Thymus (tissue), 11 donors: Measurements from ENCODE around the gene SRM. TPM values are rescaled to one million over a fixed set of nuclear protein-coding genes. Genes with fewer than 3 reads are reported as not detected.

Source experiments
- DNase-seq, 9 donors: peaks; one replicate each; pipeline ENCODE4 v3.0.0-alpha.2; 2013; ENCODE audit warnings: low spot score in 9 of 9, low read depth in 6 of 9, missing footprints in 1 of 9
- H3K27ac ChIP-seq, 2 donors: one replicate each; pipeline ENCODE4 v1.5.1; 2013; ENCODE audit warnings: control low read depth in 1 of 2, low read depth in 1 of 2, low read length in 1 of 2, mild to moderate bottlenecking in 1 of 2, moderate library complexity in 1 of 2
- H3K27me3 ChIP-seq, 2 donors: one replicate each; pipeline ENCODE4 v1.5.1; 2013; ENCODE audit warnings: low read length in 1 of 2; ENCODE audit not compliant: control insufficient read depth in 2 of 2, insufficient read depth in 1 of 2
- H3K36me3 ChIP-seq, 2 donors: one replicate each; pipeline ENCODE4 v1.5.1; 2013; ENCODE audit warnings: low read length in 1 of 2, mild to moderate bottlenecking in 1 of 2, moderate library complexity in 1 of 2; ENCODE audit not compliant: control insufficient read depth in 2 of 2, insufficient read depth in 2 of 2
- H3K4me1 ChIP-seq, 2 donors: one replicate each; pipeline ENCODE4 v1.5.1; 2013; ENCODE audit warnings: low read length in 2 of 2; ENCODE audit not compliant: control insufficient read depth in 2 of 2, insufficient read depth in 2 of 2
- H3K4me3 ChIP-seq, 2 donors: one replicate each; pipeline ENCODE4 v1.5.1; 2013; ENCODE audit warnings: low read length in 2 of 2, control low read depth in 1 of 2, mild to moderate bottlenecking in 1 of 2
- H3K9me3 ChIP-seq, 2 donors: one replicate each; pipeline ENCODE4 v1.5.1; 2013; ENCODE audit warnings: low read length in 1 of 2, mild to moderate bottlenecking in 1 of 2; ENCODE audit not compliant: control insufficient read depth in 2 of 2, insufficient read depth in 1 of 2
- WGBS: extraction: QIAGEN DNeasy Blood & Tissue Kit; methylation state at CpG from one replicate; pipeline ENCODE4 v1.1.7; 2013; 5-methylcytosine and 5-hydroxymethylcytosine counted together
- polyA plus RNA-seq: library from polyadenylated mRNA; stranded (reverse); fragments of 200-250 nt; gene quantifications from one replicate; pipeline ENCODE4 v1.2.3, GENCODE V29; 2013
- total RNA-seq: library from RNA; stranded (reverse); fragments of 120-200 nt; gene quantifications from one replicate; pipeline ENCODE4 v1.2.4, GENCODE V29; 2013
- donor health status: healthy.

Gene SRM
- total and polyA plus RNA-seq, 2 donors, result 13.1 to 62.9 TPM

DNA sequence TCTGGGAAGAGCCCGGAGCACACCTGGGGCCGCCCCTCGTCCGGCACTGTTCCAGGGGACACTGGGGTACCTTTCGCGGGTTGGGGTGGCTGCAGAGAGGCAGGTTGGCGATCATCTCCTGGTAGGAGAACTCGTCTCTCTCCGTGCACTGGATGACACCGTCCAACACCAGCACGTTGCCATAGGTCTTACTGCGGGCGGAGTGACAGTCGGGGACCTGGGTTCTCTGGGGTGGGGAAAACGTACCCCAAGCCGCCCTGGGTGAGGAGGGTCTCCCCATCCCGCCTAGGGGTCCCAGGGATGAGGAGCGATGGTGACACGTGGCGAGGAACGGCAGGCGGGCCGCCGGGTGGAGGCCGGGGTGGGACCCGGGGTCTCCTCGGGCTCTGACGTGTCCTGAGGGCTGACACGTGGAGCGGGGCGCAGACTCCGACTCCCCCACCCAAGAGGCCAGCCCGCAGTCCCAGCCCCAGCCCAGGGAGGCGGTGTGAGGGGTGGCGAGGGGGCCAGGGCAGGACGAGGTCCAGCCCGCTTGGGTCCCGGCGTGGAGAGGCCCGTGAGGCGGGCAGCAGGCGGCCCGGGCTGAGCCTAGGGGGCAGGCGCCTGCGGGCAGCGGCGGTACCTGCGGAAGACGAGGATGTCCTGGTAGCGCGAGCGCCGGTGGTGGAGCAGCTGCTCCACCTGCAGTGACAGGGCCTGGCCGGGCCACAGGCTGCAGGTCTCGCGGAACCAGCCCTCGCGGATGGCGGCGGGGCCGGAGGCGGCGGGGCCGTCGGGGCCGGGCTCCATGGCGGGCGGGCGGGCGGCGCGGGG is 457 bp downstream of the SRM start:
- Histone ChIP-seq H3K27me3 (no peaks in the 10 kb centered on the region), H3K4me3 (peak overlapping the region; percentile 64 to 76), H3K36me3 (peaks cover 16 to 17% of the 10 kb centered on the region in 2 donors), H3K27ac (peak overlapping the region in 1 of 2 donors; percentile 31), H3K4me1 (peaks cover 11 to 25% of the 10 kb centered on the region in 2 donors), H3K9me3 (no peaks in the 10 kb centered on the region)
- WGBS, result 5% methylated on average over 72 of the region's 72 CpGs
- DNase-seq, result peak in 2 of 9 donors; percentile 9 to 26

DNA sequence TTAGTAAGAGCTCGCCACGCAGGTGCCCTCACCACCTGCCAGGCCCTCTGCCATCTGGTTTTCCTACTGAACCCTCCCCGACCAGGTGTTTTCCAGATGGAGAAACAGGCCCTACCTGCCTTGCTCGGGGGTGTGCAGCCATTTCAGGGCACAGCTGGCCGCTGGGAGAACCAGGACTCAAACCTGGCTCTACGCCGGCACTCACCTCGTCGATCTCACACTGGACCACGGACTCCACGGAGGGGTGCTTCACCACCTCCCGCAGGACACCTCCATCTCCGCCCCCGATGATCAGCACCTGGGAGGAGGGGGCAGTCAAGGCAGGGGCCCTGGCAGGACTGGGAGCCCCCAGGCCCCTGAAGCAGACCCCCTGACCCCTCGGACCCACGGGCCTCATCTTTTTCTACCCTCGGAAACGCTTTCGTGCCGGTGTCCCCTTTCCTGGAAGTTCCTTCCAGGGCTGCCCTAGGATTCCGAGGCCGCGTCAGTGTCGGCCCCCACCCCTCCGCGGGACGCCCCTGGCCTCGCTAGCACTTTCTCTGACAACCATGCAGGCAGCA is 1.1 kb downstream of the SRM start:
- Histone ChIP-seq H3K27ac (no peak overlapping the region), H3K36me3 (peaks cover 19 to 20% of the 10 kb centered on the region in 2 donors)

DNA sequence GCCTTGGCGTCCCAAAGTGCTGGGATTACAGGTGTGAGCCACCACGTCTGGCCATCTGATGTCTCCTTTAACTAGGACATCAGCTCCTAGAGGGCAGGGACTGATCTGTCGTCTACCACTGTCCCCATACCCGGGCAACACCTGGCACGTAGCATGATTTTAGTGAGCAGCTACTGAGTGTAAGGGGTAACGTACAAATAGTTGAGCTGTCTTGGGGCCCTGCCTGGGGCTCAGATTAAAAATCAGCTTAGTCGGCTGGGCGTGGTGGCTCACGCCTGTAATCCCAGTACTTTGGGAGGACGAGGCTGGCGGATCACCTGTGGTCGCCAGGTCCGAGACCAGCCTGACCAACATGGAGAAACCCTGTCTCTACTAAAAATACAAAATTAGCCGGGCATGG is 1.8 kb downstream of the SRM start:
- H3K4me1 ChIP-seq, result peaks cover 11 to 25% of the 10 kb centered on the region in 2 donors
- H3K27me3 ChIP-seq, result peaks cover 0 to 1% of the 10 kb centered on the region in 2 donors
- 98% methylated on average over 14 of the region's 14 CpGs for WGBS
- no peak overlapping the region for H3K4me3 ChIP-seq
- H3K36me3 ChIP-seq, result peaks cover 19 to 20% of the 10 kb centered on the region in 2 donors
- no peak overlapping the region for H3K27ac ChIP-seq
- no peak for DNase-seq
- H3K9me3 ChIP-seq, result no peaks in the 10 kb centered on the region

More for the DNA sequence above, 1.1 kb downstream of the SRM start:
- Histone ChIP-seq H3K4me3 (peak overlapping the region; percentile 64 to 76), H3K27me3 (no peaks in the 10 kb centered on the region), H3K4me1 (peaks cover 11 to 25% of the 10 kb centered on the region in 2 donors), H3K9me3 (no peaks in the 10 kb centered on the region)
- 82% methylated on average over 28 of the region's 28 CpGs for WGBS
- DNase-seq, result no peak

DNA sequence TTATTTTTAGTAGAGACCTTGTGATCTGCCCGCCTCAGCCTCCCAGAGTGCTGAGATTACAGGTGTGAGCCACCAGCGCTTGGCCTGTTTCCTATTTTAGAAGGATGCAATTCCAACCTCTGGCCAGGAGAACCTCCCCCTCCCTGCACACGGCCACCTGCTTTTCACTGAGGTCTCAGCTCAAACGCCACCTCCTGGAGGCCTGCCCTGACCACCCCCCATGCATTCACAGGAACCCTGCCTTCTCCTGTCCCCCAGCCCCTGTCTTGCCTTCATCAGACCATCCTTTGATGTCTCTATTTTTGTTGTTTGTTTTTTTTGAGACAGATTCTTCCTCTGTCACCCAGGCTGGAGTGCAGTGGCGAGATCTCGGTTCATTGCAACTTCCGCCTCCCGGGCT is 2.3 kb downstream of the SRM start:
- Histone ChIP-seq H3K9me3 (no peaks in the 10 kb centered on the region), H3K27me3 (peaks cover 0 to 7% of the 10 kb centered on the region in 2 donors), H3K4me1 (peaks cover 11 to 25% of the 10 kb centered on the region in 2 donors)

DNA sequence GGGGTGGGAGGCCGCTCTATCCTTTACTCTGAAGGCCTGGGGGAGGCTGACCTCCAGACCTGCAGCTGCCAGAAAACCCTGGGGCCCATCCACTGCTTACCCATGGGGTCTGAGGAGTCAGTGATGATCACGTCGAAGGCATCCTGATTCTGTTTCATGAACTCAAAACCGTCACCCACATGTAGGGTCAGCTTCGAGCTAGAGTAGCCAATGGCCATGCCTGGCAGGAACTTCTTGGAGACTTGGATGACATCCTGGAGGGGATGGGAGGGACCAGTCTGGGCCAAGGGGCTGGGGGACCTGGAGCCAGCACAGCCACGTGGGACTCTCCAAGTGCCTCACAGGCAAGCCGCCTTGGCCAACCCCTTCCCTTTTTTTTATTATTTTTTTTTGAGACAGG is 3.3 kb downstream of the SRM start:
- WGBS, result 97% methylated on average over 7 of the region's 7 CpGs
- H3K4me3 ChIP-seq, result no peak overlapping the region
- peaks cover 14 to 20% of the 10 kb centered on the region in 2 donors for H3K36me3 ChIP-seq
- no peaks in the 10 kb centered on the region for H3K9me3 ChIP-seq
- peaks cover 0 to 9% of the 10 kb centered on the region in 2 donors for H3K27me3 ChIP-seq
- no peak for DNase-seq
- H3K27ac ChIP-seq, result no peak overlapping the region
- peaks cover 11 to 22% of the 10 kb centered on the region in 2 donors for H3K4me1 ChIP-seq

More for the DNA sequence above, 2.3 kb downstream of the SRM start:
- 97% methylated on average over 8 of the region's 8 CpGs for WGBS
- H3K4me3 ChIP-seq, result no peak overlapping the region
- no peak overlapping the region for H3K27ac ChIP-seq
- peaks cover 19 to 20% of the 10 kb centered on the region in 2 donors for H3K36me3 ChIP-seq
- no peak for DNase-seq

DNA sequence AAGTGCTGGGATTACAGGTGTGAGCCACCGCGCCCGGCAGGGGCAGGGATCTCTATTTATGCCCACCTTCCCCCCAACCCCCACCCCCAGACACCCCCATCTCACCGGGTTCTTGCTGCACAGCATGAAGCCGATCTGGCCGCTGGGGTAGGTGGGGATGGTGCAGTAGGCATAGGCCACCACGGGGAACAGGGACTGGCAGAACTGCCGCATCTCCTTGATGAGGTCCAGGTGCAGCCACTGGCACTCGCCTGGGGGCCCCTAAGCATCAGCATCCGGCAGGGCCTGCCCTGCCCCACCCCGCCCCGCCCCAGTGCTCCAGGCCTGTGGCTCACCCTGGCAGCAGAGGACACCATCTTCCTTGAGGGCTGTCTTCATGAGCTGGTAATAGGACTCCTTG is 4.1 kb downstream of the SRM start:
- Histone ChIP-seq H3K27me3 (peaks cover 0 to 9% of the 10 kb centered on the region in 2 donors), H3K4me1 (peaks cover 11 to 15% of the 10 kb centered on the region in 2 donors), H3K4me3 (no peak overlapping the region), H3K36me3 (peaks cover 13 to 20% of the 10 kb centered on the region in 2 donors), H3K9me3 (no peaks in the 10 kb centered on the region), H3K27ac (no peak overlapping the region)
- WGBS, result 97% methylated on average over 12 of the region's 12 CpGs
- no peak for DNase-seq

DNA sequence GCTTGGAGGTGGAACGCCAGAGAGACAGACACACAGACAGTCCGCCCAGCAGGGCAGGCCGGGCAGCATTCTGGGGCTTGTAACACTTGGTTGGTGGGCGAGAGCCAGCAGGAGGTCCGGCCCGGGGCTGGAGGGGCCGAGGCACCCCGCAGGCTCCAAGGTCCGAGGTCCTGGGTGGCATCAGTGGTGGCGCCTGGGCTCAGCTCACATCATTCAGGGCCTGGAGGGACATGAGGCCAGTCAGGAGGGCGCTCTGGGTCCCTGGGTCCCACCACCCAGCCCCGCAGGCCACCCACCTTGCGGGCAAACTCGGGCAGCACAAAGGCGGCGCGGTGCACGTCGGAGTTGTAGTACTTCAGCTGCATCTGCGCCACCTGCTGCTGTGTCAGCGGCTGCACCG is 5.2 kb downstream of the SRM start:
- WGBS, result 97% methylated on average over 22 of the region's 22 CpGs
- H3K36me3 ChIP-seq, result peaks cover 13 to 20% of the 10 kb centered on the region in 2 donors
- DNase-seq, result no peak

DNA sequence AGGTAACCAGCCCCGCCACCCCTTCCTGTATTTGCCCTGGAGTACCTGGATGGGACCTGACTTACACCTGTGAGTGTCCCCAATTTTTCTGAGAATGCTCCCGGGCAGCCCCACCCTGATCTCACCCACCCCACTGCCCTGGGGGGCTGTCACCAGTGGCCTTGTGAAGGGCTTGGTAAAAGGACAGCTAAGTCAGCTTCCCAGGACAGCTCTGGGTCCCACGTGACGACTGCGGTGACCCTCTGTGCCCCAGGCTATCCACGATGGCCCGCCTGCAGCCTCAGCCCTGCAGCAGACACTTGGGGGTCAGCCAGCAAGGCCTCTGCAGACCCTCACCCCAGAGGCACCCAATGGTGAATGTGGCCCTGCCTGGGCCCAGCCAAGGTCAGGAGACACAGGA is 5.6 kb downstream of the SRM start:
- no peak overlapping the region for H3K4me3 ChIP-seq
- 97% methylated on average over 7 of the region's 7 CpGs for WGBS
- H3K27me3 ChIP-seq, result peaks cover 0 to 9% of the 10 kb centered on the region in 2 donors
- H3K27ac ChIP-seq, result no peak overlapping the region
- peaks cover 13 to 20% of the 10 kb centered on the region in 2 donors for H3K36me3 ChIP-seq
- peaks cover 7 to 8% of the 10 kb centered on the region in 2 donors for H3K4me1 ChIP-seq
- no peak for DNase-seq
- H3K9me3 ChIP-seq, result no peaks in the 10 kb centered on the region

More for the DNA sequence above, 5.2 kb downstream of the SRM start:
- H3K27ac ChIP-seq, result no peak overlapping the region
- H3K9me3 ChIP-seq, result no peaks in the 10 kb centered on the region
- no peak overlapping the region for H3K4me3 ChIP-seq
- H3K4me1 ChIP-seq, result peaks cover 11% of the 10 kb centered on the region in 2 donors
- peaks cover 0 to 9% of the 10 kb centered on the region in 2 donors for H3K27me3 ChIP-seq

DNA sequence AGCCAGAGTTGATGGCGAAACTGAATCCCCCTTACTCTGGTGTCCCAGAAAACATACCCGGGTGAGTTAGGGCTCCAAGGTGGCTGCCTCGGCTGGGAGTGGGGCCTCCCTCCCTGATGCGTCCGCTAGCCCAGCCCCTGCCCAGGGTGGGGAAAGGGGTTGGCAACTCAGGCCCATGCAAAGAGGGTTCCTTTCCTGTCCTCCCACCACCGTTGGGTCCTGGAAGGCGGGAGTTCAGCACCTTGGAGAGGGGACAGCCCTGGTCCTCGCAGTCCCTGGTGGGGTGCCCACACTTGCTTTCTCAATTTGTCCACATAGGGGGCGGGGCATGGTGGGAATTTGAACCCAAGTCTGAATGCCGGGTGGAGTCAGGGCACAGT is 6.1 kb downstream of the SRM start:
- Histone ChIP-seq H3K27ac (no peak overlapping the region), H3K4me3 (no peak overlapping the region), H3K27me3 (peaks cover 0 to 9% of the 10 kb centered on the region in 2 donors), H3K9me3 (no peaks in the 10 kb centered on the region), H3K4me1 (peaks cover 3 to 4% of the 10 kb centered on the region in 2 donors), H3K36me3 (peaks cover 13 to 20% of the 10 kb centered on the region in 2 donors)
- DNase-seq, result peak in 2 of 9 donors; percentile 20
- 86% methylated on average over 10 of the region's 10 CpGs for WGBS
